ENCODE data around the gene RNF180. TPM values are rescaled to one million over a fixed set of nuclear protein-coding genes. Genes with fewer than 3 reads are reported as not detected.
"Not testable (repeated sequence)": the region's sequence is repeated elsewhere in the genome, so short reads cannot be mapped to it uniquely, and the experiment has no call there.

Gene RNF180
- total and polyA plus RNA-seq, 8 donors = 1.2 to 15.4 (median 4.2) TPM

DNA sequence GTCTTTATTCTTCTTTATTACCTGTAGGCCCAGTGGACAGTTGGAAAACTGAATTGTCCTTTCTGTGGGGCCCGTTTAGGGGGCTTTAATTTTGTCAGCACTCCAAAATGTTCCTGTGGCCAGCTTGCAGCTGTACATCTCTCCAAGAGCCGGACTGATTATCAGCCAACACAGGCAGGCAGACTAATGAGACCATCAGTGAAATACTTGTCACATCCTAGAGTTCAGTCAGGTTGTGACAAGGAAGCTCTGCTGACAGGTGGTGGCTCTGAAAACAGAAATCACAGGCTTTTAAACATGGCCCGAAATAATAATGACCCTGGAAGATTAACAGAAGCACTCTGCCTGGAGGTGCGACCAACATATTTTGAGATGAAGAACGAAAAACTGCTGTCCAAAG, 47.9 kb downstream of the RNF180 start:
- TF ChIP-seq, protein P1, sequence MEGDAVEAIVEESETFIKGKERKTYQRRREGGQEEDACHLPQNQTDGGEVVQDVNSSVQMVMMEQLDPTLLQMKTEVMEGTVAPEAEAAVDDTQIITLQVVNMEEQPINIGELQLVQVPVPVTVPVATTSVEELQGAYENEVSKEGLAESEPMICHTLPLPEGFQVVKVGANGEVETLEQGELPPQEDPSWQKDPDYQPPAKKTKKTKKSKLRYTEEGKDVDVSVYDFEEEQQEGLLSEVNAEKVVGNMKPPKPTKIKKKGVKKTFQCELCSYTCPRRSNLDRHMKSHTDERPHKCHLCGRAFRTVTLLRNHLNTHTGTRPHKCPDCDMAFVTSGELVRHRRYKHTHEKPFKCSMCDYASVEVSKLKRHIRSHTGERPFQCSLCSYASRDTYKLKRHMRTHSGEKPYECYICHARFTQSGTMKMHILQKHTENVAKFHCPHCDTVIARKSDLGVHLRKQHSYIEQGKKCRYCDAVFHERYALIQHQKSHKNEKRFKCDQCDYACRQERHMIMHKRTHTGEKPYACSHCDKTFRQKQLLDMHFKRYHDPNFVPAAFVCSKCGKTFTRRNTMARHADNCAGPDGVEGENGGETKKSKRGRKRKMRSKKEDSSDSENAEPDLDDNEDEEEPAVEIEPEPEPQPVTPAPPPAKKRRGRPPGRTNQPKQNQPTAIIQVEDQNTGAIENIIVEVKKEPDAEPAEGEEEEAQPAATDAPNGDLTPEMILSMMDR (IDR thresholded peaks at IDR 0.05) = no peak
- TF ChIP-seq EP300 (IDR thresholded peaks at IDR 0.05) (no peak), POLR2A (IDR thresholded peaks at IDR 0.05) (no peak), POLR2AphosphoS5 (IDR thresholded peaks at IDR 0.05) (no peak)
- H3K27ac ChIP-seq = no peak overlapping the region
- 46 to 68% (median 55%) methylated on average over 5 of the region's 5 CpGs for WGBS, 5 donors
- H3K9me3 ChIP-seq = no peaks in the 10 kb centered on the region
- DNase-seq = no peak
- intact Hi-C loops (cut with DNase I; ENCODE audit: low total_unique reads) = no loop called here
- H3K4me3 ChIP-seq = no peak overlapping the region
- H3K4me1 ChIP-seq = peaks cover 0 to 23% (median 10%) of the 10 kb centered on the region in 4 donors
- H3K36me3 ChIP-seq = peaks cover 0 to 7% (median 0%) of the 10 kb centered on the region in 4 donors
- no peaks in the 10 kb centered on the region for H3K27me3 ChIP-seq

DNA sequence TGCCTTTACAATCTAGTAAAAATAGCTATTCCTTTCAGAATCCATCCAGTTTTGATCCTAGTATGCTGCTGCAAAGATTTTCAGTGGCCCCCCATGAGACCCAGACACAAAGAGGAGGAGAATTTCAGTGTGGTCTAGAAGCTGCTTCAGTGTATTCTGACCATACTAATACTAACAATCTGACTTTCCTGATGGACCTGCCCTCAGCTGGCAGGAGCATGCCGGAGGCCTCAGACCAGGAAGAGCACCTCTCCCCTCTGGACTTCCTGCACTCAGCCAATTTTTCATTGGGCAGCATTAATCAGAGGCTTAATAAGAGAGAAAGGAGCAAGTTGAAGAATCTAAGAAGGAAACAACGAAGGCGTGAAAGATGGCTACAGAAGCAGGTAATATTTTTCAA, 48.5 kb downstream of the RNF180 start:
- 60 to 76% (median 74%) methylated on average over 3 of the region's 3 CpGs for WGBS, 5 donors
- intact Hi-C loops (cut with DNase I; ENCODE audit: low total_unique reads) = no loop called here
- no peaks in the 10 kb centered on the region for H3K9me3 ChIP-seq
- DNase-seq = no peak
- peaks cover 0 to 23% (median 8%) of the 10 kb centered on the region in 4 donors for H3K4me1 ChIP-seq
- TF ChIP-seq POLR2AphosphoS5 (IDR thresholded peaks at IDR 0.05) = no peak
- TF ChIP-seq EP300 (IDR thresholded peaks at IDR 0.05) = no peak
- TF ChIP-seq POLR2A (IDR thresholded peaks at IDR 0.05) = no peak
- TF ChIP-seq, protein P1 (IDR thresholded peaks at IDR 0.05) = no peak
- H3K27me3 ChIP-seq = no peaks in the 10 kb centered on the region
- no peak overlapping the region for H3K4me3 ChIP-seq
- H3K27ac ChIP-seq = no peak overlapping the region
- H3K36me3 ChIP-seq = peaks cover 0 to 7% (median 0%) of the 10 kb centered on the region in 4 donors

DNA sequence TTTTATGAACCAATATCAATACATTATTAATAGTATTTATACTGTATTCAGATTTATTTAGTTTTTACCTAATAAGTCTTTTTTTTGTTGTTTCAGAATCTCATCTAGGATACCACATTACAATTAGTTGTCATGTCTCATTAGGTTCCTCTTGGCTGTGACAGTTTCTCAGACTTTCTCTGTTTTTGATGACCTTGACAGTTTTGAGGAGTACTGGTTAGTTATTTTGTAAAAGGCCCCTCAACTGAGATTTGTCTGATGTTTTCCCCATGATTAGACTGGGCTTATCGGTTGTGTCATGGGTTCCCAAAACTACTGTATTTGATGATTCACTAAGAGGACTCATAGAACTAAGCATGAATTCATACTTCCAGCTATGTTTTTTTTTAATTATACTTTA, 56.3 kb downstream of the RNF180 start:
- TF ChIP-seq POLR2AphosphoS5 (IDR thresholded peaks at IDR 0.05) (no peak), EP300 (IDR thresholded peaks at IDR 0.05) (no peak), POLR2A (IDR thresholded peaks at IDR 0.05) (no peak)
- TF ChIP-seq, protein P1 (IDR thresholded peaks at IDR 0.05) = no peak
- no peak overlapping the region for H3K27ac ChIP-seq
- WGBS, 5 donors = 94 to 100% (median 98%) methylated on average over 1 of the region's 1 CpG
- intact Hi-C loops (cut with DNase I; ENCODE audit: low total_unique reads) = no loop called here
- H3K4me1 ChIP-seq = no peaks in the 10 kb centered on the region
- H3K4me3 ChIP-seq = no peak overlapping the region
- peaks cover 0 to 10% (median 5%) of the 10 kb centered on the region in 4 donors for H3K9me3 ChIP-seq
- peaks cover 0 to 12% (median 8%) of the 10 kb centered on the region in 4 donors for H3K36me3 ChIP-seq
- H3K27me3 ChIP-seq = no peaks in the 10 kb centered on the region
- DNase-seq = no peak

DNA sequence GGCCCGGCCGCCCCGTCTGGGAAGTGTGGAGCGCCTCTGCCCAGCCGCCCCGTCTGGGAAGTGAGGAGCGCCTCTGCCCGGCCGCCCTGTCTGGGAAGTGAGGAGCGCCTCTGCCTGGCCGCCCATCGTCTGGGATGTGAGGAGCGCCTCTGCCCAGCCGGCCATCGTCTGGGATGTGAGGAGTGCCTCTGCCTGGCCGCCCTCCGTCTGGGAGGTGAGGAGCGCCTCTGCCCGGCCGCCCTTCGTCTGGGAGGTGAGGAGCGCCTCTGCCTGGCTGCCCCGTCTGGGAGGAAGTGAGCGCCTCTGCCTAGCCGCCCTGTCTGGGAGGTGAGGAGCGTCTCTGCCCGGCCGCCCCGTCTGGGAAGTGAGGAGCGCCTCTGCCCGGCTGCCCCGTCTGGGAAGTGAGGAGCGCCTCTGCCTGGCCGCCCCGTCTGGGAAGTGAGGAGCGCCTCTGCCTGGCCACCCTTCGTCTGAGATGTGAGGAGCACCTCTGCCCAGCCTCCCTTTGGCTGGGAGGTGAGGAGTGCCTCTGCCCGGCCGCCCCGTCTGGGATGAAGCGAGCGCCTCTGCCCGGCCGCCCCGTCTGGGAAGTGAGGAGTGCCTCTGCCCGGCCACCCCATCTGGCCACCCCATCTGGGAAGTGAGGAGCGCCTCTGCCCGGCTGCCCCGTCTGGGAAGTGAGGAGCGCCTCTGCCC, 59.8 kb downstream of the RNF180 start:
- intact Hi-C loops (cut with DNase I; ENCODE audit: low total_unique reads) = loop anchor here (5.0 kb wide), 1 partner anchor 392 kb away; no protein-coding TSS in a partner anchor
- DNase-seq, H3K4me1 ChIP-seq, H3K27me3 ChIP-seq, H3K9me3 ChIP-seq, H3K27ac ChIP-seq, H3K4me3 ChIP-seq: not testable (repeated sequence)
- 96 to 98% (median 97%) methylated on average over 34 to 50 of the region's 50 CpGs for WGBS, 5 donors
- H3K36me3 ChIP-seq = peaks cover 0 to 12% (median 8%) of the 10 kb centered on the region in 4 donors

DNA sequence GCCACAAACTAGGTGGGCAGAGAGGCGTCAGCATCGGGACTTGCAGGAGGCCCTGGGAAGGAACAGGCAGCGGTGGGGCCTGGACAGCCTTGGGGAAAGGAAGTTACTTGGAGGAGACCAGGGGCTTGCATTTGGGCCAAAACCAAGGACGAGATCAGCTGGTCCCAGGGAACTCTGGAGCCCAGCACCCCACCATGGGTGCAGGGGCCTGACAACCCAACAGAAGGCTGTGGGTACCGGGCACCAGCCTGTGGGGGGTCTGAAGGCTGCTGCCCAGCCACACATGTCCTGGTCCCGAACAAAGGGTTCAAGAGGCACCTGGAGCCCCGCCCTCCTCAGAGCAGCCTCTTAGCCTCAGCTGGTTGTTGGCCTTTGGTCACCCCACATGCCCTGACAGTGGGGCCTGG, 61.5 kb downstream of the RNF180 start:
- 92 to 100% (median 95%) methylated on average over 3 to 7 of the region's 7 CpGs for whole genome bisulfite sequencing, 5 donors
- H3K27ac ChIP-seq, H3K27me3 ChIP-seq, H3K9me3 ChIP-seq, H3K4me1 ChIP-seq, DNase-seq, H3K4me3 ChIP-seq: not testable (repeated sequence)
- intact Hi-C loops (cut with DNase I; ENCODE audit: low total_unique reads) = loop anchor here (5.0 kb wide), 1 partner anchor 390 kb away; no protein-coding TSS in a partner anchor
- peaks cover 0 to 12% (median 8%) of the 10 kb centered on the region in 4 donors for H3K36me3 ChIP-seq
